ENCODE data around the gene PSEN2. TPM values are rescaled to one million over a fixed set of nuclear protein-coding genes. Genes with fewer than 3 reads are reported as not detected.

Gene PSEN2
- total and polyA plus RNA-seq, 2 of the 8 experiments (the other 6 are each of a cell fraction or from before 2014, with no cell fraction given), result 22.9 to 29.0 TPM

Other genes starting within 250 kb of the PSEN2 start
- gene ITPKB, start 131.3 kb upstream of the PSEN2 start, total RNA-seq (2021; fragmentation: NEBNext Ultra II Directional; extraction: Animal tissue kit (Norgen Biotek cat#: 25700)), result 4.2 and 4.8 TPM in 2 replicates
- gene ITPKB, start 131.3 kb upstream of the PSEN2 start, polyA plus RNA-seq (2011; rRNA removed), result 1.7 and 2.0 TPM in 2 replicates
- 38.9 and 39.0 TPM in 2 replicates for gene COQ8A, start 69.7 kb downstream of the PSEN2 start, total RNA-seq (2021; fragmentation: NEBNext Ultra II Directional; extraction: Animal tissue kit (Norgen Biotek cat#: 25700))
- gene COQ8A, start 69.7 kb downstream of the PSEN2 start, polyA plus RNA-seq (2011; rRNA removed), result 28.5 and 40.2 TPM in 2 replicates